RPMI8226 (cell line): ENCODE measurements around the gene ZNF212.

Experiments used
- DNase-seq: peaks from one replicate; pipeline ENCODE4 v3.0.0-alpha.2; 2015

ZNF212 gene

DNA sequence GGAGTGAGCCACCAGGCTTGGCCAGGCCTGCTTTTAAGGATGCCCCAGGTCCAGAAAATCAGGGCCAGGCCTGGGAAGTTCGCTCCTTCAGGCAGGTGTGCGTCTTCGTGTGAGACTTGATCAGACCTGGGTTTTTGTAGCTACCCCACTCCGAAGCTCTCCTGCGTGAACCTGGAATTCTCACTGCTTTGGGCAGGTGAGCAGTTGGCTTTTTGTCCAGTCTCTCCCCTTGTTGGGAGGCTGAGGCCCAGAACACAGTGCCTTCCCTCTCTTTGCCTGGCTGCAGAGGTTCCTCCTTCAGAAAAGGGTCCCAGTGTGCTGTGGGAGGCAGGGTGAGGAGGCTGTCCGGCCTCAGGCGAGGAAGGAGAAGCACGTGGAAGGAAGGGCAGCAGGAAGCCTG is 49.8 kb downstream of the ZNF212 start:
- DNase-seq: no peak

DNA sequence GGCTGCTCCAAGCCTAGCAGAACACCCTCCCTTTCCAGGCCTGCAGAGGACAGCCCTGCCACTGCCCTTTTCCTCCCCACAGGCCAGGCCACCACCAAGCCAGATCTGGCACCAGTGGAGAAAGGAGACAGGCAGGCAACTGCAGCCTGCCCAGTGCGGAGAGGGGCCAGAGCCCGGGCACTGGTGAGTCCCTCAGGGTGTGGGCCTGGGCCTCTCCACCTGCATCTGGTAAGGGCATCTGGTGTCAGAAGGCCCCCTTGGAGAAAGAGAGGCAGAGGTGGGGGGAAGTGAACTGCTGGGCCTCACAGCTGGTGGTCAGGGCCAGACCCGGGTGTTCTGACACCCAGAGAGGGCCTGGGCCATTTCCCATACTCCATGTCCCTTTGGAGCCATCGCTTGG is 50.4 kb downstream of the ZNF212 start:
- no peak for DNase-seq

DNA sequence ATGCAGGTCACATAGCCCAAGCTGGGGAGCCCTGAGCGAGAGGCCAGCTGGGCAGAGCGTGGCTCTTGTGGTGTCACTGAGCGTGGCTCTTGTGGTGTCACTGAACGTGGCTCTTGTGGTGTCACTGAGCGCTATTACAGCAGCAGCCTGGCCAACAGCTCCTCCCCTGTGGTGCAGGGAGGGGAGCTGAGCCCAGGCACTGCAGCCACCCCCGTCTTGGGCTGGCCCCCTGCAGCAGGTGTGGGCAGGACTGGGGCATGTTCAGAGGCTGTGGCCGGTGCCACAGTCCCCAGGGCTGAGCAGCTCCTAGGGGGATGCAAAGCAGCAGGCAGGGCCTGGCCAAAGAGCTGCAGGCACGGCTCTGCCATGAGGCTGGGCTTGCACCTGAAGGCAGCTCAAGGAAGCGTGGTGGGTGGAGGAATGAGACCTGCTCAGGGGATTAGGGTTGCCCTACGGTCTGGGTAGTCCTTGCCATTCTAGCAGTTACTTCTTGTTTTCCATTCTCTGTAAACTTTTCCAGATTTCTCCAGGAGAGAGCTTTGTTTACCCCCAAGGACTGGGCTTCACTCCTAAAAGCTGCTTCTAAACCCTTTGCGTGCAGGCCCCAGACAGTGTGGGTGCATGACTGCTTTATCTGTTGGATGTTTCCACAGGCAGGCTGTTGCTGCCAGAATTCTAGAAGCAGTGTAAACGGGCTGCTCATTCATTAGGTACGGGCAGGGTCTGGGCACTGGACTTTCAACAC is 51.8 kb downstream of the ZNF212 start:
- no peak for DNase-seq

DNA sequence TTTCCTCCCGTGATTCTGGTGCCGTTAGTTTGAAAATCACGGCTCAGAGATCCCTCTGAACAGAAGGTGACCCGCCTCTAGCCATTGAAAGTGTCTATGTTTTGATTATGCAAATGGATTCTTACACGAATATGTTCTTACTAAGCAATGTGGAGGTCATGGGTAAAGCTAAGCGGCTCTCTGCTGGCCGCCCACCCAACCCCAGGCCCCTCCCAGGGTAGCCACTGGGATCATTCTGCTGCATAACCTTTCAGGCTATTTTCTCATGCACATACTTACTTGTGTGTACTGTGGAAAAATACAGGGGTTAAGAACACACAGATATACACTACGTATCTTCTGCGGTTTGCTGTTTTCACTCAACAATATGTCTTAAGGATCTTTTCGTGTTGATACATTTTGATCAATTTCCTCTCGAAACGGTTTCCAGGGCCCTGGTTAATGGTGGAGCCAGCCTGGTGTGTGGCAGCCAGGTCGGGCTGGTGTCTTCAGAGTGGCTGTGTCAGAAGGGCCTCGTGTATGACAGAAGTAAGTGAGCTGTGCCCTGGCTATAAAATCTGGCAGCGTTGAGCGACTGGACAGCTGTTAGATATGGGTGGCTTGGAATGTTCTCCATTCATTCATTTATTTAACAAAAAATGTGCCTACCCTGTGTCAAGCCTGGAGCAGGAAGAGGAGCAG is 52.5 kb downstream of the ZNF212 start:
- DNase-seq: no peak

DNA sequence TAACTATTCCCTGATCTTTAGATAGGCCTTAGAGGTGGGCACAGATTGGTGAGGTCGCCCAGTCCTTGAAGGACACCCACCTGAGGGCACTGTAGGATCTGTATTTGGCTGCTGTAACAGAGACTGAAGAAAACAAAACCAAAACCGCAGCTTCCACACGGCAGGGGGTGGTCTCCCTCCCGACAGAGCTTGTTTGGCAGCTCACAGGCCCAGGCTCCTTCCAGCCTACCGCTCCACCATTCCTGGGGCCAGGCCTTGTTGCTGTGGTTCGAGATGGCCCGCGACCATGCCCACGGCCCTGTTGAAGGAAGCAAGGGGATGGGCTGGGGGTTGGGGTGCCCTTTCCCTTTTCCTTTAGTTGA is 53.0 kb downstream of the ZNF212 start:
- DNase-seq: no peak

DNA sequence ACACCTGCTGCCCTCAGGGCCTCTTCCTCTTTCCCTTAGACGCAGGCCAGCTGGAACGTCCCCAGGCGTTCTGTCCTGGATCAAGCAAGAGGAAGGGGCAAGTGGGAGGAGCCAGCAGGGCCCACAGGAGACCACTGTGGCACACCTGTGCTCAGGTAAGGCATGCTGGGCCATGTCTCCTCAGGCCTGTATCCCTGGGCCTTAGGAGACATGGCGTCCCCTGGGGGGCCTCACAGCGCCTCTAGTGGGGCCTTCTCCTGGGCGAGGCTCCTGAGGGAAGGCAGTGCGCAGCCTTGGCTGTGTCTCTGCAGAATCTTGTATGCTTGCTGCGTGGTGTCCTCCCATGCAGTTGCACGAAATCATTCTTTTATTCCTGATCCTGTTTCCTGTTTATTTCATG is 53.9 kb downstream of the ZNF212 start:
- DNase-seq: no peak

DNA sequence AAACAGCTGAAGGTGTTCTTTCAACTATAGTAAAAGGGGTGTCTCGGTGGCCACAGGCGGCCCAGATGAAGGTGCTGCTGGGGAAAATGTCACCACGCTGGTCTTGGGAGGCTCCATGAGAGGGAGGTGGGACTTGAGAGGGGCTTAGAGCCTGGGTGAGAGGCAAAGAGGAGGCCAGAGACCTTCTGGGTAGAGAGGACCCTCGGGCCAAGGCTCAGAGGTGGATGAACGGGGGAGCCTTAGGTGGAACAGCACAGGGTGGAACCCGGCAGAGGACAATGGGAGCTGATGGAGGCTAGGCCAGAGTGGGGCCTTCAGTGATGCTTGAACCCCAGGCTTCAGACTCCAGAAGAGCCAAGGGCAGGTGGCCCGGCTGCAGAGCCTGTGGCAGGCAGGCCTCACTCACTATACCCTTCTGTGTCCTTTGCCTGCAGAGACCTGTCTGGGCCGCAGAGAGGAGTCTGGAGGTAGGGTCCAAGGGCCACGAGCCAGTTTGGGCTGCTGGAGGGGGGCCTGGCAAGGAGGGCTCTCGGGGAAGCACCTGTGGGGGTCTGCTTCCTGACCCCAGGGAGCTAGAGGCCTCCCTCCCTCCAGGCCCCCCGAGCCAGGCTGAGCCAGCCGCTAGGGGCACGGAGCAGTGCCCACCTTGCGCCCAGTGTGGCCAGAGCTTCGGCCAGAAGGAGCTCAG is 54.6 kb downstream of the ZNF212 start:
- no peak for DNase-seq

DNA sequence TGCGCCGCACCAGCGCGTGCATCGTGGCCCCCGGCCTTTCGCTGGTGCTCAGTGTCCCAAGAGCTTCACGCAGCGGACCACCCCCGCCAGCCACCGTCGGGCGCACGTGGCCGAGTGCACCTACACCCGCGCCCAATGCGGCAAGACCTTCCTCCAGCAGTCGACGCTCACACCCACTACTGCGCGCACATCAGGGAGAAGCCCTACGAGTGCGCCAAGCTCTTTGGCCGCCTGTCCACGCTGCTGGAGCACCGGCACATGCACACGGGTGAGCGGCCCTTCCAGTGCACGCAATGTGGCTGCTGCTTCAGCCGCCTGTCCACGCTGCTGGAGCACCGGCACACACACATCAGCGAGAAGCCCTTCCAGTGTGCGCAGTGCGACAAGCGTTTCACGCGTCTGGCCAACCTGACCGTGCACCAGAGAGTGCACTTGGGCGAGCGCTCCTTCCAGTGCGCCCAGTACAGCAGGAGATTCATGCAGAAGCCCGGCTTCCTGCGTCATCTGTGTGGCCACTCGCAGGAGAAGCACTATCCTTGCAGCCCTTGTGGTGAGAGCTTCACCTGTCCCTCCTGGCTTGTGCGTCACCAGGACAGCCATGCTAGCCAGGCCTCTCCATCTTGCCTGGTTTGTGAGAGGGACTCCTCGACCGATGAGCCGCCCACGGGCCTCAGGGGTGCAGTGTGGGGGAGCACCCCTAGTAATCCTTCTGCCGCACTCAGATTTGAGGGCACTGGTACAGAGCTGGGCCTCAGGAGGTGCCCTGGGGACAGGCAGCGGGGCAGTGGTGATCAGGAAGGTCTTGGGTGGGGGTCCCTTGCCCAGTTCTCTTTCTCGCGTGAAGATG is 55.4 kb downstream of the ZNF212 start:
- DNase-seq: no peak

DNA sequence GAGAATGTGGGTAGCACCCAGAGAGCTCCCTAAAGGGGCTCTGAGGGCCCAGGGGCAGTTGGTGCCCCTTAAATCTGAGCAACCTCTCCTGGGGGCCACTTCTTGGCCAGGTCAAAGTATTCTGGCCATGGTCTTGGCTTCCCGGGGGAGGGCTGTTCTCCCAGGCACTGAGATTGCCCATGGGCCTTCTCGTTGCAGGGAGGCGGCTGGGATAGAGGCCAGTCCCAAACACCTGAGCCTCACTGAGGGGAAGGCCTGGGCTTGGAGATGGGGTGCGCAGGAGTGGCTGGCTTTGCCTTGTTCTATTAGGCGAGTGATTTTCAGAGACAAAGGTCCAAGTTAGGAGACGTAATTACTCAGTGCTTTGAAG is 56.0 kb downstream of the ZNF212 start:
- no peak for DNase-seq

DNA sequence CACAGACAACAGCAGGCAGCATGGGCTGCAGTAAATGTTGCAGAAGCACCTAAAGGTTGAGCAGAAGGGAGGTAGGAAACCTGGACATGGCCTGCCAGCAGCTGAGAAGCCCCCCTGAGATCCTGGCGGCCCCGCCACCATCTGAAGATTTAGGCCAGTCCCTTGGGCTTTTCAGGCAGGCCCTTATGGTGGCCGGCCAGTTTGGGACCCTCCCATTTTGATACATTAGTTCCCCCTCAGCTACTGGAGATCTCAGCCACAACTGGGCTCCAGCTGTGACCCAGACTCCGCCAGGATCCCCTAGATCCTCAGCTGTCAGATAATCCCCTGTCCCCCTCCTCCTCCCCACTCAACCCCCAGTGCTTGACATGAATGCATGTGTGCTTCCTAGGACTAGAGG is 56.9 kb downstream of the ZNF212 start:
- no peak for DNase-seq

DNA sequence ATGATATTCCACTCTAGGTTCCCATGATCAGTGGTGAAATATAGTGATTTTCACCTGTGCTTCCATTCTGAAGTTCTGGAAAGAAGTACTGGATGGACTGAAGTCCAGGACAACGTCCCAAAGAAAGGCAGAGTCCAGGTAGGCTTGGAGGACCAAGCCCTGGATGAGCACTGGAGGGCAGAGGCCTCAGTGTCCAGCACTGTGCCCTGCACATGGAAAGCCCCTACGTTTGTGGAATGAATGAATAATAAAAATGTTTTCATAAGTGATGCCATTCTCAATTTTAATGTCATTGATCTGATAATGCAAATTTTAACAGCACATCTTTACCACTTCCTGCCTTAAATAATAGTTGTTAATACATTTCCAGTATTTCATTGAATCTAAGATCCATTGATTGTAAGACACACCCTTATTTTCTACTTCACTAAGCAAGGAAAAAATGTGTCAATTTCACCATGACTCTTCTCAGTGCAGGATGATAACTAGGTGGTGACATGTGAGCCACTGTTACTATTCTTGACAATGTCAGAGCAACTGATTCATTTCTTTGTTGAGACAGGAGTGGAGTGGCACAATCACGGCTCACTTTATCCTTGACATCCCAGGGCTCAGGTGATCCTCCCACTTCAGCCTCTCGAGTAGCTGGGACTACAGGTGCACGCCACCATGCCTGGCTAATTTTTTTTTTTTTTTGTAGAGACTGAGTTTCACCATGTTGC is 57.7 kb downstream of the ZNF212 start:
- no peak for DNase-seq

DNA sequence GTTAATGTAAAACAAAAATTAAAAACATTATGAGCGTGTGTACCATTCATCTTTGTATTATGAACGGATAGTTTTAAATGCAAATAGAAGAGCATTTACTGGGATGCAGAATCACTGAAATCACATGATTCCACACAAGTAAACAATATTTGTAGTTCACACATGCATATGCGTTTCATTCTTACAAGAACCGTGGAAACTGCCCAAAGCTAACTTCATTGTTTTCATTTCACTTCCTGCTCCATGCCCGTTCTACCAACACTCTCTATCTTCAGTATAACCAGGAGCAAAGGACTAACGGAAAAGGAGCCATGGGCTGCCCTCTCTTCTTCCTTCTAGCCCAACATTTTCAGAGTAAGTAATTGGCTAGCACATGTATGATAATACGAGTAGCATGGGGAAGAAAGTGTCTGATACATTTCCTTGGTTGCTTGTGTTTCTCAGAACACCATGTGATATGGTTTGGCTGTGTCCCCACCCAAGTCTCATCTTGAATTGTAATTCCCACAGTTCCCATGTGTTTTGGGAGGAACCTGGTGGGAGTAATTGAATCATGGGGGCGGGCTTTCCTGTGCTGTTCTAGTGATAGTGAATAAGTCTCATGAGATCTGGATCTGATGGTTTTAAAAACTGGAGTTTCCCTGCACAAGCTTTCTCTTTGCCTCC is 61.3 kb downstream of the ZNF212 start:
- no peak for DNase-seq

DNA sequence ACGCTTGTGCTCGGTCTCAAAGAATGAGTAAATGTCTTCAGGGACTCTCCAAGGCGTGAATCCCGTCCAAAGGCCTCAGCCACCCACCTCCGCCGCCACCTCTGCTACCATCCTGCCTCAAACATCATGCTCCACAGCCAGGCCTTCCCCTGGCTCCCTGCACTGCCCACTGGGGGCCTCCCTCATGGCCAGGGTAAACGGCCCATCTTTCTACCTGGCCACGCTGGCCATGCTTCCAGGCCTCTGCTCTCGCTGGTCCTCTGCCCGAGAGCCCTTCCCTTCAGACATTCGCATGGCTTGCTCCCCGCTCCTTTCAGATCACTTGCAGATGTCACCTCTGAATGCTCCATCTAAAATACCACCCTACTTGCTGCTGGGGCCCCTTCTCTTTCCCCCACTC is 62.8 kb downstream of the ZNF212 start:
- no peak for DNase-seq

DNA sequence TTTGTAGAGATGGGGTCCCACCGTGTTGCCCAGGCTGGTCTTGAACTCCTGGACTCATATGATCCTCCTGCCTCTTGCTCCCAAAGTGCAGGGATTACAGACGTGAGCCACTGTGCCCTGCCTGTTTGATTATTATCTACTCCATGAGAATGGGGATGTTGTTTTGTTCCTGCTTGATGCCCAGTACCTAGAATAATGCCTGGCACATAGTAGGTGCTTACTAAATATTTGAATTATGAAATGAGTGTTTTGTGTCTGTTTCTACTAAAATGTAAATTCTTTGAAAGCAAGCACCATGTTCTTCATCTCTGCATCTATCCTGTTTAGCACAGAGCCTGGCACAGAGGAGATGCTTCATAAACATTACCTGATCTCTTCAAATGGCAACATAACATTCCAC is 63.4 kb downstream of the ZNF212 start:
- DNase-seq: no peak

DNA sequence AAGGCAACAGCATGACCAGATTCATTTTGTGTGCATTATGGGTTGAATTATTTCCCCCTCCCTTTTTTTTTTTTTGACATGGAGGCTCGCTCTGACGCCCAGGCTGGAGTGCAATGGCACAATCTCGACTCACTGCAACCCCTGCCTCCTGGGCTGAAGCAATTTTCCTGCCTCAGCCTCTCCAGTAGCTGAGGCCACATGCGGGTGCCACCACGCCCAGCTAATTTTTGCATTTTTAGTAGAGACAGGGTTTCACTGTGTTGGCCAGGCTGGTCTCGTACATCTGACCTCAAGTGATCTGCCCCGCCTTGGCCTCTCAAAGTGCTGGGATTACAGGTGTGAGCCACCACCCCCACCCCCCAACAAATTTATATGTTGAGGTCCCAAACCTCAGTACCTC is 64.6 kb downstream of the ZNF212 start:
- no peak for DNase-seq
